ENCODE measurements around the gene UBE2V1. TPM values are rescaled to one million over a fixed set of nuclear protein-coding genes. Genes with fewer than 3 reads are reported as not detected.
"Not testable (repeated sequence)": the region's sequence is repeated elsewhere in the genome, so short reads cannot be mapped to it uniquely, and the experiment has no call there.

Gene UBE2V1
- total RNA-seq, 1 donor from 2014 or later, result 150 TPM

DNA sequence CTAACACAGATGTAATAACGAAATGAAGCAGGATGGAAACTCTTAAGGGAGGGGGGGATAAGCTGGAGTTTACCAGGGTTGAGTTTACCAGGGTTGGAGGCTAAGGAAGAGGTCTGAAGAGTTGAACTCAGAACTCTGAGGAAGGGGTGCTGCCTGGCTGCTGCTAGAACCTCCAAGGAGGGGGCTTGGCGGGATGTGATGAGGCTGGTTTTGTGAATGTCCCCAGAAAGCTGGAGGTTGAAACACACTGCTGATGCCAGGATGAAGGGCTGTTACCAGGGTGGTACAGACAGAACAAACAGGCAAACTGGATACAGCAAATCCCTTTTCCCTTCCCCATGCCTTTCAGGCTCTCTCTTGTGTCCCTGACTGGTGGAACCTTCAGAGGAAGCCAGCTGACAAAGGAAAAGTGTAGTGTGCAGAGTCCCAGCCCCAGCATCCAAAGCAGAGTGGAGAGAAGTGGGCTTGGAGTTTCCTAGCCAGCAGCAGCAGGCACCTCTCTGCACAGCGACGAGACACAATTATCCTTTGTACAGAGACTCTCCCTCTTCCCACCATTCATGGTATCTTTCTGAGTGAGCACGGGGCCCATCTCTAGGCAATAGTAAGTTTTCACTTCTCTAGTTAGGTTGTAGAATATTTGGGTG is 23.7 kb downstream of the UBE2V1 start:
- Mint-ChIP-seq H3K27me3 (no peaks in the 10 kb centered on the region), H3K4me3 (ENCODE audit: low read depth) (no peak overlapping the region), H3K4me1 (ENCODE audit: low read depth) (peaks cover 8% of the 10 kb centered on the region), H3K27ac (no peak overlapping the region), H3K9me3 (ENCODE audit: low read depth) (no peaks in the 10 kb centered on the region), H3K36me3 (ENCODE audit: insufficient read depth) (peaks cover 8% of the 10 kb centered on the region)
- TF ChIP-seq, protein P1, sequence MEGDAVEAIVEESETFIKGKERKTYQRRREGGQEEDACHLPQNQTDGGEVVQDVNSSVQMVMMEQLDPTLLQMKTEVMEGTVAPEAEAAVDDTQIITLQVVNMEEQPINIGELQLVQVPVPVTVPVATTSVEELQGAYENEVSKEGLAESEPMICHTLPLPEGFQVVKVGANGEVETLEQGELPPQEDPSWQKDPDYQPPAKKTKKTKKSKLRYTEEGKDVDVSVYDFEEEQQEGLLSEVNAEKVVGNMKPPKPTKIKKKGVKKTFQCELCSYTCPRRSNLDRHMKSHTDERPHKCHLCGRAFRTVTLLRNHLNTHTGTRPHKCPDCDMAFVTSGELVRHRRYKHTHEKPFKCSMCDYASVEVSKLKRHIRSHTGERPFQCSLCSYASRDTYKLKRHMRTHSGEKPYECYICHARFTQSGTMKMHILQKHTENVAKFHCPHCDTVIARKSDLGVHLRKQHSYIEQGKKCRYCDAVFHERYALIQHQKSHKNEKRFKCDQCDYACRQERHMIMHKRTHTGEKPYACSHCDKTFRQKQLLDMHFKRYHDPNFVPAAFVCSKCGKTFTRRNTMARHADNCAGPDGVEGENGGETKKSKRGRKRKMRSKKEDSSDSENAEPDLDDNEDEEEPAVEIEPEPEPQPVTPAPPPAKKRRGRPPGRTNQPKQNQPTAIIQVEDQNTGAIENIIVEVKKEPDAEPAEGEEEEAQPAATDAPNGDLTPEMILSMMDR (IDR thresholded peaks at IDR 0.05; ENCODE audit: unreplicated experiment), result no peak
- no peak for DNase-seq (ENCODE audit: low spot score, unreplicated experiment)

- TF ChIP-seq, protein P1 (IDR thresholded peaks at IDR 0.05; ENCODE audit: unreplicated experiment), result no peak
- no peak overlapping the region for H3K27ac Mint-ChIP-seq
Measured at GRCh38 chr20:50088022-50088421, 24.9 kb downstream of the UBE2V1 start.

GRCh38 chr20:50085481-50086365 is 27.2 kb downstream of the UBE2V1 start:
- no peak for DNase-seq (ENCODE audit: low spot score, unreplicated experiment)
- no peaks in the 10 kb centered on the region for H3K9me3 Mint-ChIP-seq (ENCODE audit: low read depth)
- H3K27me3 Mint-ChIP-seq, result no peaks in the 10 kb centered on the region
- H3K4me1 Mint-ChIP-seq (ENCODE audit: low read depth), result peaks cover 11% of the 10 kb centered on the region
- H3K4me3 Mint-ChIP-seq (ENCODE audit: low read depth), result no peak overlapping the region
- TF ChIP-seq, protein P1 (IDR thresholded peaks at IDR 0.05; ENCODE audit: unreplicated experiment), result peak; percentile 87
- peaks cover 9% of the 10 kb centered on the region for H3K36me3 Mint-ChIP-seq (ENCODE audit: insufficient read depth)
- H3K27ac Mint-ChIP-seq, result peak overlapping the region; percentile 74

More at GRCh38 chr20:50088022-50088421, 24.9 kb downstream of the UBE2V1 start:
- H3K4me1 Mint-ChIP-seq (ENCODE audit: low read depth), result peaks cover 8% of the 10 kb centered on the region
- no peak overlapping the region for H3K4me3 Mint-ChIP-seq (ENCODE audit: low read depth)
- peaks cover 3% of the 10 kb centered on the region for H3K36me3 Mint-ChIP-seq (ENCODE audit: insufficient read depth)
- DNase-seq (ENCODE audit: low spot score, unreplicated experiment), result no peak
- H3K9me3 Mint-ChIP-seq (ENCODE audit: low read depth), result no peaks in the 10 kb centered on the region
- H3K27me3 Mint-ChIP-seq, result no peaks in the 10 kb centered on the region

DNA sequence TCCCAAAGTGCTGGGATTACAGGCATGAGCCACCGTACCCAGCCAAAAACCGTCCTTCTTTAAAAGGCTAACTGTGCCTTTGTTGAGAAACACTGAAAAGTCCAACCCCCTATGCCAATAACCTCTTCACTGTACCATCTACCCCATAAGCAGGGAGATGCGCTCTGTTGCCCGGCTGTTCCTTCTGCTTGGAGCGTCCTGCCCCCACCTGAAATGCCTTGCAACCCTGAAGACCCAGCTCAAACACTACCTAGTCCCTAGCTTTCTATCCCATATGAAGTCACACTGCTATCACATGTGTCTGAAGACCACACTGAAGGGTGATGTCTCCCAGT is 27.8 kb downstream of the UBE2V1 start:
- no peak overlapping the region for H3K4me3 Mint-ChIP-seq (ENCODE audit: low read depth)
- TF ChIP-seq, protein P1 (IDR thresholded peaks at IDR 0.05; ENCODE audit: unreplicated experiment), result no peak

DNA sequence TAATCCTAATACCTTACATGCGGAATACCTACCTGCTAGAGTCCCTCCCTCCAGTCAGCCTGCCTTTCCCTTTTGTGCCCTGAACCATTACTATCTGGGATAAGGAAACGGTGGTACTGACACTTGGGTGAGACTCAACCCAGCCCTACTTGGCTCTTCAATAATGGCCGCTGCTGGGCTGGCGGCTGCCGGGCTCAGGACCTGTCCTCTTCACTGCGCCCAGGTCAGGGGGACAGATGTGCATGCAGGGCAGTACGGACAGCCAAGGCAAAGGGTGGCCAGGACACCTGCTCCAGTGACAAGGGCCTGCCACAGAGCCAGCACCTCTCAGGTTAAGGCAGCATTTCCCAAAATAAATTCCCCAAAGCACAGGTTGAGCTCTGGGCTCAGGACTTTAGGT is 29.9 kb downstream of the UBE2V1 start:
- peaks cover 6% of the 10 kb centered on the region for H3K36me3 Mint-ChIP-seq (ENCODE audit: insufficient read depth)
- peaks cover 11% of the 10 kb centered on the region for H3K4me1 Mint-ChIP-seq (ENCODE audit: low read depth)
- DNase-seq (ENCODE audit: low spot score, unreplicated experiment), result no peak
- no peak overlapping the region for H3K4me3 Mint-ChIP-seq (ENCODE audit: low read depth)
- H3K27me3 Mint-ChIP-seq, result no peaks in the 10 kb centered on the region
- no peak overlapping the region for H3K27ac Mint-ChIP-seq
- no peaks in the 10 kb centered on the region for H3K9me3 Mint-ChIP-seq (ENCODE audit: low read depth)
- TF ChIP-seq, protein P1 (IDR thresholded peaks at IDR 0.05; ENCODE audit: unreplicated experiment), result no peak

More for the DNA sequence above, 27.8 kb downstream of the UBE2V1 start:
- peaks cover 6% of the 10 kb centered on the region for H3K36me3 Mint-ChIP-seq (ENCODE audit: insufficient read depth)
- H3K4me1 Mint-ChIP-seq (ENCODE audit: low read depth), result peaks cover 11% of the 10 kb centered on the region
- no peak for DNase-seq (ENCODE audit: low spot score, unreplicated experiment)
- peak overlapping the region; percentile 74 for H3K27ac Mint-ChIP-seq
- no peaks in the 10 kb centered on the region for H3K9me3 Mint-ChIP-seq (ENCODE audit: low read depth)
- no peaks in the 10 kb centered on the region for H3K27me3 Mint-ChIP-seq

DNA sequence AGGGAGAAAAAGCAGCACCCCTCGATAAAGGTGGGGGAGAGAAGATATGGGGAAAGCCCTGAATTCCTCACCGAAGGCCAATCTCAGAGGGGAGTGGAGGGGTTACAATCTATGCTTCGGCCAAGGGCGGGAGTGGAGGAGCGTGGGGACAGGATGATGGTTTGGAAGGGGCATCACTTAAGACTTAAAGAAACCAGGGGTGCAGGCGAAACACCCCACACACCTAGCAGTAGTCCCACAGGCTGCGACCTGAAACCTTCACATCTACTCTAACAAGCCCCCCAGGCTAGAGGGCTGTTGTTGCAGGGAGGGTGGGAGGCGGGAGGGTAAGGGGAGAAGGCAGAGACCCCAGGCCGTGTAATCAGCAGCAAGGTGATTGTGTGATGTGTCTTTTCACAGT is 30.9 kb downstream of the UBE2V1 start:
- H3K4me1 Mint-ChIP-seq (ENCODE audit: low read depth), result peaks cover 11% of the 10 kb centered on the region
- not testable (repeated sequence) for H3K4me3 Mint-ChIP-seq (ENCODE audit: low read depth); DNase-seq (ENCODE audit: low spot score, unreplicated experiment); H3K27me3 Mint-ChIP-seq; H3K9me3 Mint-ChIP-seq (ENCODE audit: low read depth); H3K27ac Mint-ChIP-seq; H3K36me3 Mint-ChIP-seq (ENCODE audit: insufficient read depth)

Data from progenitor cell of endocrine pancreas (in vitro differentiated cells).